ENCODE results near the gene AXIN1.

- TF ChIP-seq CTCF (IDR thresholded peaks at IDR 0.05) (no peak), POLR2A (IDR thresholded peaks at IDR 0.05) (no peak)
These were observed 89.2 kb downstream of the AXIN1 start for GRCh38 chr16:263182-263774.

All from thyroid gland (tissue), 4 donors.